T47D (cell line): ENCODE data around the gene TMEM176A.
"Not testable (repeated sequence)": the region's sequence is repeated elsewhere in the genome, so short reads cannot be mapped to it uniquely, and the experiment has no call there.

ENCODE experiments used
- DNase-seq, 2 experiments: peaks; one replicate each; pipeline versions ENCODE4 v3.0.0 to v3.0.0-alpha.2; 2011 to 2012; ENCODE audit warnings: low read depth in 1 of 2, low spot score in 1 of 2
- JUND ChIP-seq: IDR thresholded peaks from 2 replicates; pipeline ENCODE4 v1.6.1; 2012; ENCODE audit warnings: low read depth
- in situ Hi-C: cut with HindIII; loops from 2 replicates; pipeline ENCODE4 v1.10.0; 2016; ENCODE audit warnings: low sequenced_read_pairs, low pct_unique_long_range_greater_than_20kb

Gene TMEM176A

GRCh38 chr7:150791746-150792452 lies 8.7 kb upstream of the TMEM176A start:
- in situ Hi-C loops, result no loop called here
- DNase-seq, result no peak
- TF ChIP-seq JUND, result no peak

- DNase-seq, result no peak
- TF ChIP-seq JUND, result no peak
- in situ Hi-C loops, result no loop called here
These were observed 6.9 kb upstream of the TMEM176A start for GRCh38 chr7:150793569-150794238.

- in situ Hi-C loops, result no loop called here
- no peak for TF ChIP-seq JUND
- no peak for DNase-seq
These were observed 2.9 kb upstream of the TMEM176A start for GRCh38 chr7:150797661-150798060.

- TF ChIP-seq JUND, result no peak
- in situ Hi-C loops, result no loop called here
- DNase-seq, result no peak
These were observed 1.4 kb upstream of the TMEM176A start for GRCh38 chr7:150799156-150799555.

GRCh38 chr7:150799741-150800580 lies 608 bp upstream of the TMEM176A start, which contains the start of gene TMEM176B:
Gene TMEM176B (minus strand): TSS chr7:150800364. CDS start chr7:150796569, 3,795 bp downstream.
- DNase-seq, result no peak
- in situ Hi-C loops, result no loop called here
- TF ChIP-seq JUND, result no peak

- DNase-seq, result no peak
- in situ Hi-C loops, result no loop called here
- no peak for TF ChIP-seq JUND
These were observed 825 bp downstream of the TMEM176A start for GRCh38 chr7:150801242-150801945.

- in situ Hi-C loops, result no loop called here
- TF ChIP-seq JUND, result no peak
- no peak for DNase-seq
These were observed 1.6 kb downstream of the TMEM176A start for GRCh38 chr7:150801946-150802771.

GRCh38 chr7:150803161-150803860 lies 2.7 kb downstream of the TMEM176A start:
- in situ Hi-C loops, result no loop called here
- no peak for TF ChIP-seq JUND
- DNase-seq, result no peak

GRCh38 chr7:150804802-150805201 lies 4.2 kb downstream of the TMEM176A start:
- TF ChIP-seq JUND, result no peak
- no peak for DNase-seq
- in situ Hi-C loops, result no loop called here

GRCh38 chr7:150805864-150806263 lies 5.3 kb downstream of the TMEM176A start:
- no peak for DNase-seq
- TF ChIP-seq JUND, result no peak
- in situ Hi-C loops, result no loop called here

- in situ Hi-C loops, result no loop called here
- DNase-seq, result no peak
- TF ChIP-seq JUND, result no peak
These were observed 5.9 kb downstream of the TMEM176A start for GRCh38 chr7:150806454-150806853.

- in situ Hi-C loops, result no loop called here
- DNase-seq, result no peak
- TF ChIP-seq JUND, result no peak
These were observed 6.3 kb downstream of the TMEM176A start for GRCh38 chr7:150806863-150807262.

- peak in 1 of 2 experiments; percentile 40 for DNase-seq
- in situ Hi-C loops, result not testable (repeated sequence)
These were observed 7.3 kb downstream of the TMEM176A start for GRCh38 chr7:150807616-150808438.
